ENCODE data around the gene CACNA1G. TPM values are rescaled to one million over a fixed set of nuclear protein-coding genes. Genes with fewer than 3 reads are reported as not detected.

The CACNA1G gene
- total RNA-seq, 1 experiment from 2014 or later: not detected

GRCh38 chr17:50608700-50609379 is 48.3 kb downstream of the CACNA1G start:
- POLR2A ChIA-PET: interaction anchor here (0.6 kb wide), 1 partner anchor 19 kb away, joined by 3 read pairs; no protein-coding TSS in a partner anchor
- CTCF ChIA-PET: no interaction called here
- DNase-seq (ENCODE audit: unreplicated experiment): no peak
- Mint-ChIP-seq H3K27me3 (ENCODE audit: insufficient read depth, unreplicated experiment) (peaks cover 10% of the 10 kb centered on the region), H3K27ac (ENCODE audit: low read depth, unreplicated experiment) (no peak overlapping the region), H3K4me1 (ENCODE audit: insufficient read depth, unreplicated experiment) (no peaks in the 10 kb centered on the region), H3K4me3 (ENCODE audit: unreplicated experiment) (no peak overlapping the region), H3K9me3 (ENCODE audit: unreplicated experiment) (no peaks in the 10 kb centered on the region), H3K36me3 (ENCODE audit: insufficient read depth, unreplicated experiment) (no peaks in the 10 kb centered on the region)
- intact Hi-C loops (cut with micrococcal nuclease): no loop called here
- no peak for TF ChIP-seq CTCF (IDR thresholded peaks at IDR 0.05; ENCODE audit: unreplicated experiment)
- BruUV-seq (replicated peaks): no TSS peak

- no peak for TF ChIP-seq CTCF (IDR thresholded peaks at IDR 0.05; ENCODE audit: unreplicated experiment)
- CTCF ChIA-PET: interaction anchor here (0.6 kb wide), 1 partner anchor 25 kb away, joined by 3 read pairs; no protein-coding TSS in a partner anchor
- no TSS peak for BruUV-seq (replicated peaks)
- no peak for DNase-seq (ENCODE audit: unreplicated experiment)
- Mint-ChIP-seq H3K9me3 (ENCODE audit: unreplicated experiment) (no peaks in the 10 kb centered on the region), H3K27ac (ENCODE audit: low read depth, unreplicated experiment) (no peak overlapping the region), H3K27me3 (ENCODE audit: insufficient read depth, unreplicated experiment) (peaks cover 10% of the 10 kb centered on the region), H3K4me3 (ENCODE audit: unreplicated experiment) (no peak overlapping the region), H3K36me3 (ENCODE audit: insufficient read depth, unreplicated experiment) (no peaks in the 10 kb centered on the region), H3K4me1 (ENCODE audit: insufficient read depth, unreplicated experiment) (no peaks in the 10 kb centered on the region)
- intact Hi-C loops (cut with micrococcal nuclease): no loop called here
- POLR2A ChIA-PET: no interaction called here
These were observed 49.0 kb downstream of the CACNA1G start for GRCh38 chr17:50609380-50610074.

GRCh38 chr17:50611634-50612033 is 51.1 kb downstream of the CACNA1G start:
- H3K27me3 Mint-ChIP-seq (ENCODE audit: insufficient read depth, unreplicated experiment): peaks cover 7% of the 10 kb centered on the region
- H3K4me3 Mint-ChIP-seq (ENCODE audit: unreplicated experiment): no peak overlapping the region
- no peak for DNase-seq (ENCODE audit: unreplicated experiment)
- ChIA-PET POLR2A (no interaction called here), CTCF (no interaction called here)
- no peaks in the 10 kb centered on the region for H3K4me1 Mint-ChIP-seq (ENCODE audit: insufficient read depth, unreplicated experiment)
- no peaks in the 10 kb centered on the region for H3K36me3 Mint-ChIP-seq (ENCODE audit: insufficient read depth, unreplicated experiment)
- TF ChIP-seq CTCF (IDR thresholded peaks at IDR 0.05; ENCODE audit: unreplicated experiment): no peak
- BruUV-seq (replicated peaks): no TSS peak
- intact Hi-C loops (cut with micrococcal nuclease): no loop called here
- H3K27ac Mint-ChIP-seq (ENCODE audit: low read depth, unreplicated experiment): no peak overlapping the region
- H3K9me3 Mint-ChIP-seq (ENCODE audit: unreplicated experiment): no peaks in the 10 kb centered on the region

- H3K9me3 Mint-ChIP-seq (ENCODE audit: unreplicated experiment): no peaks in the 10 kb centered on the region
- intact Hi-C loops (cut with micrococcal nuclease): no loop called here
- H3K27me3 Mint-ChIP-seq (ENCODE audit: insufficient read depth, unreplicated experiment): peaks cover under 1% of the 10 kb centered on the region
- H3K4me3 Mint-ChIP-seq (ENCODE audit: unreplicated experiment): no peak overlapping the region
- CTCF ChIA-PET: interaction anchor here (0.6 kb wide), 1 partner anchor 457 kb away, joined by 3 read pairs; no protein-coding TSS in a partner anchor
- TF ChIP-seq CTCF (IDR thresholded peaks at IDR 0.05; ENCODE audit: unreplicated experiment): no peak
- POLR2A ChIA-PET: interaction anchor here (1.7 kb wide), 1 partner anchor 23 kb away, joined by 5 read pairs; no protein-coding TSS in a partner anchor
- no TSS peak for BruUV-seq (replicated peaks)
- DNase-seq (ENCODE audit: unreplicated experiment): no peak
- no peak overlapping the region for H3K27ac Mint-ChIP-seq (ENCODE audit: low read depth, unreplicated experiment)
- no peaks in the 10 kb centered on the region for H3K36me3 Mint-ChIP-seq (ENCODE audit: insufficient read depth, unreplicated experiment)
- no peaks in the 10 kb centered on the region for H3K4me1 Mint-ChIP-seq (ENCODE audit: insufficient read depth, unreplicated experiment)
These were observed 51.8 kb downstream of the CACNA1G start for GRCh38 chr17:50612281-50612680.

All from MCF 10A (cell line).